CD4-positive, alpha-beta T cell treated with Interleukin-17A for 4 hours (primary cell): ENCODE data around the gene IRAK3.
"Not testable (repeated sequence)": the region's sequence is repeated elsewhere in the genome, so short reads cannot be mapped to it uniquely, and the experiment has no call there.

ENCODE experiments used
- DNase-seq: peaks from one replicate; pipeline ENCODE4 v3.0.0-alpha.2; 2020; ENCODE audit warnings: mixed read lengths

Gene IRAK3

DNA sequence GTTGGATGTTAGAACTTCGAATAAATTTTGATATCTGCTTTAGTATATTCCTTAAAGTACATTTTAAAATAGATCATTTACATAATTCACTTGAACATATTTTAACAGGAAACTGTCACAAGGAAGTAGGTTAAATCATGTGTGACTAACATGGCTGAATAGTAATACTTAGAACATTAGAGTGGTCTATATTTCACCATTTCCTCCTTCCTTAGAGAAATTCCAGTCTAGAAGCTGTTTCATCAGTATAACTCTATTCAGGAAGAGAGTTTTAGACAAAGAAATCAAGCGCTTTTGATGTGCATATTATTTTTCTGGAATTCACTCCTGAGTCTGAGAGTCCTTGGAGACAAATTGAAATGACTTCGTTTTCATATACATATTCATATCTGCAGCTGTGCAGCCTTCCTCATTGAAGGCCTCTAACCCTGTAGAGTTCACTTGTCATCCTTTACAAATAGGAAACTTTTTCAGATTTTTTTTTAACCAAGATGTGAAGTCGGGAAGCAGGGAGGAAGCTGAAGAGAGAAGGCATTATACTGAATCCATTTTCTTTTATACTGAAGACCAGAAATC, 28.4 kb downstream of the IRAK3 start:
- DNase-seq, result no peak

DNA sequence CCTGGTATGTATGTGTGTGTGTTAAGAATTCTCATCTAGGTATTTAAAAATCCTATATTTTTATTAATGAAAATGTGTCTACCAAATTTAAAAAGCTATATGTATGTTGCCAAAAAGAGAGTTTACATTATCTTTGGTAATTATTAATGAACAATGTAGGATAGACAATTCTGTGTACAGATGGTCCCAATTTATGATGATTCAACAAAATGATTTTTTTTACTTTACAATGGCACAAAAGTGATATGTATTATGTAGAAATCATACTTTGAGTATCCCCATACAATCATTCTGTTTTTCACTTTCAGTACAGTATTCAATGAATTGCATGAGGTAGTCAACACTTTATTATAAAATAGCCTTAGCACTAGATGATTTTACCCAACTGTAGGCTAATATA, 39.4 kb downstream of the IRAK3 start:
- no peak for DNase-seq

DNA sequence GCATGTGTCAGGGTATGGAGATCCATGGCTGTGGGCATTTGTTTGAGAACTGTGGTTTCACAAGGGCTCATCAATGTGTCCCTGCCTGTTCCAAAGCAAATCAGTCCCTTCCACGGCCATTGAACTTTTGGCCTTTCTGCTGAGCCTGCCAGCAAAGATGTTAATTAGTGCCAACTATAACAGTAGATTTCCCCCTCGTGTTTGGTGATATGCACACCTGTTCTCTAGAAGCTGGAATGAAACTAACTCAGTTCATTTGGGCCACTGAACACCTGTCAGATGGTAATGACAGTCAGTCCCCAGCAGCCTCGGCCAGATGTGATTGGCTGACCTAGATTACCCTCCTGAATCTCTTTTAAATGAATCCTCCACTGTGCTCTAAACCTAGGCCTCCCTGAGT, 43.2 kb downstream of the IRAK3 start:
- DNase-seq, result no peak

DNA sequence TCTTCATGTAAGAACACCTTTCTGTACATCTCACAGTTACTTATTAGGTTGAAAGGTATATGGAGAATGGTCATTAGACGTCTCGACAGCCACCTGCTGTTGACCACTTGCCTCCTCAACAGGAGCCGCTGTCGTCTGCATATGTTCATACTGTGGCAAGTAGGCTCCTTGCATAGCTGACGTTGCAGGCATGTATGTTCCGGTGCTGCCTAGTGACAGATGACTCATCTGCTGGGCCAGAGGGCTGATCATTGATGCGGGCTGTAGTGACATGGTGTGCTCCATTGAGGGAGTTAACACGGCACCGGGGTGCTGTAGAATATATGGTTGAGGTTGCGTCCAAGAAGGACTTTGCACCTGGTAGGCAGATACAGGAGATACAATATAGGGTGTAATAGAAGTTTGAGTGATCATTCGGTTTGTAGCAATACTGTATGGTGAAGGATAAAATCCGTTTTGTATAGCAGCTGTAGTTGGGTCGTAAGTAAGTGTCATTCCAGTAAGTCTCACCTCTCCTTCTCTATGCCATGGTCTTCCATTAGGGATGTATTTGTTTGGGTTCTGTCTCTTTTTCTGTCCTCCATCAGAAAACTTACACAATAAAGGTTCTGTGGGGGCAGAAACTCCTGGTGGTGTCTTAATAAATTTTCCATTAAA, 45.2 kb downstream of the IRAK3 start:
- DNase-seq, result peak; percentile 9

DNA sequence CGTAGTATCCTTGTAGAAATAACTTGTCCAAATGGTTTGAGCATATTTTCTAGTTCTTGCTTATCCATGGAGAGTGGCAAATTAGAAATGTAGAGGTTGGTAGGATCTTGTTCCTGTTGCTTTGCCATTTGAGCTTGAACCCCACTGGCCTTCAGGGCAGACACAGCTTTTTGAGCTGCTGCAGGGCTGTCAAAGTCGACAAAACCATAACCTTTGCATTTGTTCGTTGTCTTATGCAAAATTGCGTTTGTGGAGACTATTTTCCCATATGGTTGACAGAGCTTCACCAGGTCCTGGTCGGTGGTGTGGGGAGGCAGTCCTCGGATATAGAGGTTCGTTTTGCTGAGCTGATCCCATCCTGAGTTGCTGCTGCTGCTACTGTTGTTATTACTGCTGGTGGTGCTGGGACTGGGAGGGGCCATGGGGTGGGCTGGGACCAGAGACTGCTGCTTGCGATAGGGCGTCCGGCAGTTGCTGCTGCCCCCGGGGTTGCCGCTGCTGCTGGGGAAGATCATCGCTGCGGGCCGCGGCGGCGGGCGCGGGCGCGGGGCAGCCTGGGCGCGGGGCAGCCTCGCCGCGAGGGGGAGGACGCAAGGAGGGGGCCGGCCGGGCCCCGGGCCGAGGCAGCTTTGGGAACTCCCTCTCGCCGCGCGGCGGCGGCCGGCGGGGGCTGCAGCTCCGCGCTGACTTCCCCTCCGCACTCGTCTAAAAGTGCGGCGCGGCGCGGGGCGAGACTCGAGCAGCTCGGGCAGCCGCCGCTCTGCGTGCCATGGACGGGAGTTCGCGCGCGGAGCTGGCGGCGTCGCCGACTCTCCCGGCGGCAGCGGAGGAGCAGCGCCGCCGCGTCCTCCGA, 46.0 kb downstream of the IRAK3 start:
- DNase-seq, result peak; percentile 50

DNA sequence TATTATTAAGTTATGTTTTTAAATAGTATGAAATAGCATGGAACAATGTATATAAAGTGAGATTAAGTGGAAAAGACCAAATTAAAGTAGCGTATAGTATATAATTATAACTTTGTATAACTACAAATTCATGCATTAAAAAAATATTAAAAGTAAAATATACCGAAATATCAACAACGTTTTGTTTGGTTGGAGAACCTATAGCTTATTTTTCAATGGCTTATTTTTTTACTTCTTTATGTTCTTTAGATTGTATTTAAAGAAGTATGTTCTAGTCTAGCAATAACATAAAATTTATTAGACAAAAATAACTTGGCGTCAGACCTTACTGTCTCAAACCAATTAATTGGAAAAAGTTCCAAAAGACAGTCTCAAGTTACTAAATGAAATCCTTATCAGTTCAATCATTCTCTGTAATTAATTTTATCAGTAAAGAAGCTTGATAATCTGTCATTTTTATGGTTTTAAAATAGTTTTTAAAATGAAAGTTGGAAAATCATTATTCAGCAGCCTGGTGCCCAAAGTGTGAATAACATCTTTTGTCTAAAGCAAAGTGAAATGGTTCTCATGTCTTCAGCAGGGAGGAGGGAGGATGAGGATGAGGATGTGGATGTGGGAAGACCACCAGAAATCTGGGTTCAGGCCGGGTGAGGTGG, 46.7 kb downstream of the IRAK3 start:
- DNase-seq, result no peak

DNA sequence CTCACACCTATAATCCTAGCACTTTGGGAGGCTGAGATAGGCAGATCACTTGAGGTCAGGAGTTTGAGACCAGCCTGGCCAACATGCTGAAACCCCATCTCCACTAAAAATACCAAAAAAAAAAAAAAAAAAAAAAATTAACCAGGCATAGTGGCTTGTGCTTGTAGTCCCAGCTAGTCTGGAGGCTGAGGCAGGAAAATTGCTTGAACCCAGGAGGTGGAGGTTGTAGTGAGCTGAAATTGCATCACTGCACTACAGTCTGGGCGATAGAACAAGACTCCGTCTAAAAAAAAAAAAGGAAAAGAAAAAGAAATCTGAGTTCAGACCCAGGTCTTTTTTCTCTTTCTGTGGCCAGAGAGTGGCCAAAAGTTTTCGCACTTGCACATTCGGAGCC, 47.3 kb downstream of the IRAK3 start:
- DNase-seq, result not testable (repeated sequence)

DNA sequence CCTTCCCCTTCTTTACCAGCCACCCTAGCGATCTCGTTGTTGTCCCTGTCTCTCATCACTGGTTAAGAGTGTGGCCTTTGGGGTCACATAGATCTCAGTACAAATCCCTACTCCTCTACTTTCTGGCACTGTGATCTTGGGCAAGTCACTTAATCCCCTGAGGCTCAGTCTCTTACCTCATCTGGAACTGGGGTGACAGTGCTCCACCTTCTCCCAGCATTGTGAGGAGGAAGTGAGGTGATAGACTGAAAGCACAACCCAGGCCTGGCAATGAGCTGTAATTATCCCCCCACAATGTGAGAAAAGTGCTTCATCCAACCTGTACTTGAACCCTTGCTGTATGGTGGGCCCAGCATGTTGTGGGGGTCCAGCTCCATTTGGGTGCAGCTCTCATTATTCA, 48.0 kb downstream of the IRAK3 start:
- DNase-seq, result no peak

DNA sequence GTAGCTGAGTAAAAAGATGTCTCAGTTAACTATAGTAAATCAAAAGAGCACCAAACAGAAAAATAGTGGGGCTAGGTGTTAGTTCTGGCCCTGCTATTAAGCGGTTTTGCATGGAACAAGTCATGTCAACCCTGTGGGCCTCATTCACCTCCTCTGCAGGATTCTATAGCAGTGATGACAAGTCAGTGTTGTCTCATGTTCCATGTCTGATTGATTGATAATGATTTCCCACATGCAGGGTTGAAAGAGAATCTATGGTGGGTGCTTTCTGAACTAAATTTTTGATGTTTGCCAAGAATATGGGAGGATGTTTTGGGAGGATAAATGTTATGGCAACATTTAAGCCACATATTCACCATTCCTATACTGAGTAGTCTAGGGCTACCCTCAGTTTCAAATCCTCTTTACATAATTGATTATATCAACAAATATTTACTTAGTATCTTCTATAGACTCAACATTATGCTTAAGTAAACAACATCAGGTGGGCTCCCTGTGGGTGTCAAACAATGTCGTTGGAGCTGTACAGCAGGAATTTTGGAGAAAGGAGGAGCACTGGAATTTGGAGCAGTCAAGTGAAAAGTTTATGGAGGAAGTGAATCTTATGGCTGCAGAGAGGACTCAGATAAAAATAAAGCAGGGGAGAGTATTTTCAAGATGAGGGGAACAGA, 48.6 kb downstream of the IRAK3 start:
- no peak for DNase-seq

DNA sequence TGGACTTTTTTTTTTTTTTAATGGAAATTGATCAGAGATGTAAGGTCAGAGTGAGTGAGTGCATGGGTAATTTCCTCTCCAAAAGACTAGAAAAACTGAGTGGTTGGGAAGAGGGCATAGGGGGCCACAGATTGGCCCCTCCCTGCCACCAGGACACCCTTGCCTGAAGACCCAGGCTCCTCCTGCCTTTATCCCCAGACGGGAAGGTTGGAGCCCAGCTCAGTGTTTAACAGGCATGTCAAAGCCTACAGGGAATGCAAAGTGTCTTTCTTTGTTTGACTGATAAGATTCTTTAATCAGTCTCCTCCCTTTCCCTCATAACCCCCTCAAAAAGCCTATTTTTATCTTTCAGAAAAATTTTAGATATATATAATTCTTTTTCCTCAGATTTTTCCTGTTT, 50.3 kb downstream of the IRAK3 start:
- DNase-seq, result no peak

DNA sequence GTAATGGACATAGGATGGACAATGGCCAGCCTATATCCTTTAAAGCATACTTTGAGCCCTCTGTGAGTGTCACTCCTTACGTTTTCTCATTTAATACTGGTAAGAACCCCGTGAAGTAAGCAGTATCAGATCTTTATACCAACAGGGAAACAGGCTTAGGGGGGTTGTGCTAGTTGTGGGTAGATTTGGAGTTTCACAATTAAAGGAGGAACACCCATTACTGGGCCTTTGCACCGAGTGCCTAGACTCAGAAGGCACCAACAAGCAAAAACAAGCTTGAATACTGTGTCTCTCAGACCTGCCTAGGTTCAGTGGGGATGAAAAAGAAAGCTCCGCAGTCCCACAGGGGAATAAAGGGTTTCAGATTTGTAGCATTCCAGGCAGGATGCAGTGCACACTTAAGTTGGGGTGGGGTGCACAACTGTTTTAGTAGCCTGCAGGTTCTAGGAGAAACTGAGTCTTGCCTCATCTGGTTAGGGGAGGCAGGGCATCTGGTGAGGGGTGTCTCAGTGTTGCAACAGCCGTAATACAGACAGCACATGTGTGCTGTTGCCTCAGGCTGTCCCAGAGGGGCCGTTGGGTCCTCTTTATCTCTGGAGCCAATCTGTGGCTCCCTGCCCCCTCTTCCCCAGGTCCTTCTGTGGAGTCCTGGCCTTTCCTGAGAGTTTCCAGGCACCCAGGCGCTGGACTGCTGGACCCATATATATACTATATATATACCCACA, 51.2 kb downstream of the IRAK3 start:
- DNase-seq, result no peak

DNA sequence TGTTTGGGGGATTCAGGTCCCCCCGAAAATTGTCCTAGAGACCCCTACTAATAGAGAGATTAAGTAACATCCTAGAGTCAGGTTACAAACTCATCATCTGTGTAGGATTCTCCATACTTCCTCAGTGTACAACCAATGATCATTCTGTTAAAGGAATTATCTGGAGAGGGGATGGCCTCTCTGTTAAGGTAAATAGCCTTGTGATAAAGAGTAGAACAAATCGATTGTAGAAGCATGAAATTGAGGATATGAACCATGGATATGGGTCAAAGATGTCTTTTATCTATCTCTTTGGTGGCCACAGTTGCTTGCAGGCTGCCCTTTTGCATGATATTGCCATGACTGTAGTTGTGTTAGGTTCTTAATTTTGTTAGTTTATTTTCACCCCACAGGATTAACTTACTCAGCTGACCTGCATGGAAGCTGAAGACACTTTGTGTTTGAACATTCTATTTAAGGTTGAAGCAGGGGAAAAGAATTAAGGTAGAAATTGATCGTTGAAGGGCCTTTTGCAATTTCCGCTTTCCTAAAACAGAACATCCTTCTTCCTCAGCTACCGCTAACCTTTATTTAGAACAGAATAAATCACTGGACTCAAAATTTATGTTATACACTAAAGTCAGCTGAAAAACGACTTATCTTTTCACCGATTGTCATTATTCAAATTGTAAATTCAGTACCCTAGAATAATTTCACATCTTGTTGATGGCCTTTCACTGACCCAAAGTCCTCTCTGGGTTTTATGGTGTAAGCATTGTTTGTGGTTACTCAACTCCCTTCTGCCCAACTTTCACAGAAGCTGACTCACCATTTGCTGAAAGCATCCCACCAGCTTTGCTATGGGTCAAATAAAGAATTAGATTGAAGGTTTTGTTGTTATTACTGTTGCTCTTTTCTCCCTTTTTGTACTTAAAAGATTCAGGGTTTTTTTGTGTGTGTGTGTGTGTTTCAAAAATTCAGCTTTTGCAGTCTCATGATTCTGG, 52.3 kb downstream of the IRAK3 start:
- no peak for DNase-seq

DNA sequence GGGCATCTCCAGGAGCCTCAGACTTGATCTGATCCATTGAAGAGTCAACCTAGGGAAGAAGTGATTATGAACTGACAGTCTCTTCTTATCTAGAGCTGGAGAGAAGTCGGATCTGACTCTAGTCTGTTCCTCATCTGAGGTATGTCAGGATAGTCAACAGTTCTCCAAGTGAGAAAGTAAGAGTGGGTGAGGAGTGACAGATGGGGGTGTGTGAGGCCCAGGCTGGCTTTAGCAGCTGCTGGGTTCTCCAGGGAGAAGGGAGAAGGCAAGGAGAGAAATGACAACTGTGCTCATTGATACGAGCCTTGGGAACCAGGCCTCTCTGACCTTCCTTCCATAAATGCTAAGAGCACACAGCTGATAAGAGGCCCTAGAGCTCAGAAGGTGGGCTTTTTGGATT, 53.3 kb downstream of the IRAK3 start:
- no peak for DNase-seq

DNA sequence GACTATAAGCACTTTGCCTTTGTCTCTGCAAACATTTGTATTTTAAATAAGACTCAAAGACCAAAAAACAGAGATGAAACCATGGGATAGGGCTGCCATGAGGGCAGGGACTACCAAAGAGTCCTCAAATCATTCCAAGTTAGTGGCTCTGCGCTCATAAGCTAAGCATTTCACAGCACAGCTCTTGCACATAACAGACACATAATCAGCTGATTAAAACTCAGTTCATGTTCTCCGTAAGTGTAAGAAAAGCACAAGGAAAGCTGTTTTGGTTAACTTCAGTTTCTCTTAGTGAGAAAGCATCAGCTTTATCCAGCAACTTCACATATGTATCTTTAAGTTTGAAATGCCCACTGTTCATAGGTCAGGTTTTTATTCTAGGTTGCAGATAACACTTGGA, 54.9 kb downstream of the IRAK3 start:
- DNase-seq, result no peak

DNA sequence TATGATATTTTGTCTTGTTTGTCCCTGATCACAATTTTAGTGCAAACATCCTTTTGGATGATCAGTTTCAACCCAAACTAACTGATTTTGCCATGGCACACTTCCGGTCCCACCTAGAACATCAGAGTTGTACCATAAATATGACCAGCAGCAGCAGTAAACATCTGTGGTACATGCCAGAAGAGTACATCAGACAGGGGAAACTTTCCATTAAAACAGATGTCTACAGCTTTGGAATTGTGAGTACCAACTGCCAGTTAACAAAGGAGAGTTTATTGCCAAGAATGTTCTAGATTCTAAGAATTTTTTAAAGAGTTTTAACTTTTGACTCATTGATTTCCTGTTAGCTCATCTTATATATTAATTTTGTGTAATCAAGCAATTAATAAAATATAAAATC, 55.4 kb downstream of the IRAK3 start:
- DNase-seq, result no peak

DNA sequence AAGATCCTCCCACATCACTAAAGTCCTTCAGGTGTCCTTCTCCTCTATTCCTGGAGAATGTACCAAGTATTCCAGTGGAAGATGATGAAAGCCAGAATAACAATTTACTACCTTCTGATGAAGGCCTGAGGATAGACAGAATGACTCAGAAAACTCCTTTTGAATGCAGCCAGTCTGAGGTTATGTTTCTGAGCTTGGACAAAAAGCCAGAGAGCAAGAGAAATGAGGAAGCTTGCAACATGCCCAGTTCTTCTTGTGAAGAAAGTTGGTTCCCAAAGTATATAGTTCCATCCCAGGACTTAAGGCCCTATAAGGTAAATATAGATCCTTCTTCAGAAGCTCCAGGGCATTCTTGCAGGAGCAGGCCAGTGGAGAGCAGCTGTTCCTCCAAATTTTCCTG, 58.7 kb downstream of the IRAK3 start:
- DNase-seq, result no peak

DNA sequence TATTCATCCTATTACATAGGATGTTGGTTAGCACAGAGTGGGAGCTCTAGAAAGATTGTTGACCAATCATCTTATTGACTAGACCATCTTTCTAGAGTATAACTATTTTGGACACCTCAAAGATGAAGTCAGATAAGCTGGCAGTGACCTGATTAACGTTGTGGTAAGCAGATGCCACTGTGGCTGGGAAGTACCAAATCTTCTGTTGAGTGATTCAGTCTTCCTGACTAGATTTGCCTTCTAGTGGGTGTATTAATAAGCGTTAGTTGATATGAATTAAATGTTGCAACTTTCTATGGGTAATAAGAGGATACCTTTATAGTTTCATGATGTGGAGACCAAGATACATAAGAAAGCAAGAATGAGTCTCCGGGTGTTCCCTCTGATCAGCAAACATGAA, 62.0 kb downstream of the IRAK3 start:
- DNase-seq, result no peak

DNA sequence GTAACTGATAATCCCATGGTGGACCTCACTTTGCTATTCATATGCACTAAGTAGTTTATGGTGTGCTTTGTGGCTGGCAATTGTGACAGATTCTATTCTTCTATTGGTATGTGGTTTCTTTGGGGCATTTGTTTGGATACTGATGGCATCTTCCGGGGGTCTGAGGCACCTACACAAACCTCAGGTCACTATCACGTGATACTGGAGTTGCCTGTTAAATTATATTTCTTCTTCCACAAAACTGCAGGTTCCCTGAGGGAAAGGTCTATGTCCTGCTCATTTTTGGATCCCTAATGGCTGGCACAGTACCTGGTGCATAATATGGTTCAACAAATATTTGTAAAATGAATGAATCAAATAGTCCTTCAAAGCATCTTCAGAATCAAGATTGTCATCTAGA, 63.8 kb downstream of the IRAK3 start:
- no peak for DNase-seq

DNA sequence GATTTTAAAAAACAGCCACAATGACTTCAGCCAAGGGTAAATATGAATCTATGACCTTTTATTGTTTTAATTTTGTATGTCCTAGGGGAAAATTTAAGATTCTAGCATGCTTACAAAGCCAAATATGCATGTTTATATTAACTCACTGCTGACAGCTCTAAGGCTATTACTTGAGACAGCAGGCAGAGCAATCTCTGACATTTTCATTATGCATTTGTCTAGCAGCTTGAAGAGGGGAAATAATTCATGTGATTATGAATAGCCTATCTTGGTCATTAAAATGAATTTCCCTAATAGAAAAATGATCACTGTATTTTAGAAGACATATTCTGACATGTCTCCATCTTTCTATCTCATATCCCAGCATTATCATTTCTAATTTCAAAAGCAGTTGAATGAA, 66.7 kb downstream of the IRAK3 start:
- no peak for DNase-seq

DNA sequence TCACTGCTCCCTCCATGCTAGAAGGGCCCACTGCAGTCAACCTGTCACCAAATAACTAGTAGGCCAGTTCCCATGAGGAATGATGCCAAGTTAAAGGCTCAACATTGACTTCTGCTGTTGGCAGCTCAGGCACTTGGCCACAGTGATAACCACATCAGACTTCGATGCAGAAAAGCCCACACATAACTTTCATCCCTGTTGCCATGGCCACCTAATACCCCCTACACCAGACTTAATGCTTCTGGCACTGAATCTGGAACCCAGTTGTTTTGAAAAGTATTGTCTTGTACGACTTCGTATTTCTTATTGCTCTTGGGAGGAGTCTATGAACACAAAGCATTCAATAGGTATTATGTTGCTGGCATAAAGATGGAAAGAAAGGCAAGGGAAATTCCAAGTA, 69.0 kb downstream of the IRAK3 start:
- no peak for DNase-seq

DNA sequence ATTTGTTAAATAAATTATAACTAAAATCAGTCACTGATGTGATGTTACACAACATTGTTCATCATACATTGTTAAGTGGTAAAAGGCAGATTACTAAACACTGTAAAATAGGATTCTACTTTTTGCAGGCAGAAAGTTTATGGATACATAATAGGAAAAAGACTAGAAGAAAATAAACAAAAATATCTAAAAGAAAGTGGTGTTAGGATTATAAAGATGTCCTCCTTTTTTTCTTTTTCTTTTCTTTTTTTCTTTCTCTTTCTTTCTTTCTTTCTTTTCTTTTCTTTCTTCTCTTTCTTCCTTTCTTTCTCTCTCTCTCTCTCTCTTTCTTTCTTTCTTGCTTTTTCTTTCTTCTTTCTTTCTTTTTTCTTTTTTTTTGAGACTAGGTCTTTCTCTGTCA, 73.7 kb downstream of the IRAK3 start:
- DNase-seq, result no peak
